Left ventricle myocardium inferior (tissue), 1 donor: ENCODE measurements around the gene EPC1. TPM values are rescaled to one million over a fixed set of nuclear protein-coding genes. Genes with fewer than 3 reads are reported as not detected.
"Not testable (repeated sequence)": the region's sequence is repeated elsewhere in the genome, so short reads cannot be mapped to it uniquely, and the experiment has no call there.

ENCODE experiments used
- DNase-seq: peaks from one replicate; pipeline ENCODE4 v3.0.0-alpha.2; 2020
- H3K27ac ChIP-seq: fragments of 200-600 bp; replicated peaks from 2 replicates; pipeline ENCODE4 v1.8.0; 2021
- H3K27me3 ChIP-seq: fragments of 200-600 bp; 2 replicates; pipeline ENCODE4 v1.8.0; 2021; ENCODE audit warnings: low read depth
- H3K36me3 ChIP-seq: fragments of 200-600 bp; 2 replicates; pipeline ENCODE4 v1.8.0; 2021
- H3K4me1 ChIP-seq: fragments of 200-600 bp; 2 replicates; pipeline ENCODE4 v1.8.0; 2021
- H3K4me3 ChIP-seq: fragments of 200-600 bp; 2 replicates; pipeline ENCODE4 v1.8.0; 2021; ENCODE audit warnings: mild to moderate bottlenecking, moderate library complexity
- H3K9me3 ChIP-seq: fragments of 200-600 bp; replicated peaks from 2 replicates; pipeline ENCODE4 v1.8.0; 2021
- intact Hi-C: fragments of 100-400 bp; cut with micrococcal nuclease; formaldehyde crosslinking; loops from one replicate; pipeline ENCODE4 v1.11.0; 2022
- long read RNA-seq: library from polyadenylated mRNA; unstranded; transcript quantifications from one replicate; pipeline ENCODE4 v2.0.0, GENCODE V29; 2021
- total RNA-seq: library from RNA; stranded (reverse); fragmentation: NEBNext Ultra II Directional; extraction: Animal tissue kit (Norgen Biotek cat#: 25700); gene quantifications from one replicate; pipeline ENCODE4 v1.2.1, GENCODE V29; 2021
- TF ChIP-seq, protein P1 (sequence below): fragments of 200-600 bp; IDR thresholded peaks from 2 replicates; pipeline ENCODE4 v1.8.0; 2021; ENCODE audit warnings: antibody characterized with exemption, mild to moderate bottlenecking, borderline replicate concordance
- donor health status: DM: no; HTN: yes; CAD: no; lungs with severe emphysema.

Gene EPC1, protein sequence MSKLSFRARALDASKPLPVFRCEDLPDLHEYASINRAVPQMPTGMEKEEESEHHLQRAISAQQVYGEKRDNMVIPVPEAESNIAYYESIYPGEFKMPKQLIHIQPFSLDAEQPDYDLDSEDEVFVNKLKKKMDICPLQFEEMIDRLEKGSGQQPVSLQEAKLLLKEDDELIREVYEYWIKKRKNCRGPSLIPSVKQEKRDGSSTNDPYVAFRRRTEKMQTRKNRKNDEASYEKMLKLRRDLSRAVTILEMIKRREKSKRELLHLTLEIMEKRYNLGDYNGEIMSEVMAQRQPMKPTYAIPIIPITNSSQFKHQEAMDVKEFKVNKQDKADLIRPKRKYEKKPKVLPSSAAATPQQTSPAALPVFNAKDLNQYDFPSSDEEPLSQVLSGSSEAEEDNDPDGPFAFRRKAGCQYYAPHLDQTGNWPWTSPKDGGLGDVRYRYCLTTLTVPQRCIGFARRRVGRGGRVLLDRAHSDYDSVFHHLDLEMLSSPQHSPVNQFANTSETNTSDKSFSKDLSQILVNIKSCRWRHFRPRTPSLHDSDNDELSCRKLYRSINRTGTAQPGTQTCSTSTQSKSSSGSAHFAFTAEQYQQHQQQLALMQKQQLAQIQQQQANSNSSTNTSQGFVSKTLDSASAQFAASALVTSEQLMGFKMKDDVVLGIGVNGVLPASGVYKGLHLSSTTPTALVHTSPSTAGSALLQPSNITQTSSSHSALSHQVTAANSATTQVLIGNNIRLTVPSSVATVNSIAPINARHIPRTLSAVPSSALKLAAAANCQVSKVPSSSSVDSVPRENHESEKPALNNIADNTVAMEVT
- 17.0 TPM for total RNA-seq
- long read RNA-seq, full-length matches to known transcripts, result 2 of 2 reads
- long read RNA-seq, partial matches to known transcripts, result 0 of 2 reads
- long read RNA-seq, other reads (novel, unspliced or antisense), result 0 of 2 reads

DNA sequence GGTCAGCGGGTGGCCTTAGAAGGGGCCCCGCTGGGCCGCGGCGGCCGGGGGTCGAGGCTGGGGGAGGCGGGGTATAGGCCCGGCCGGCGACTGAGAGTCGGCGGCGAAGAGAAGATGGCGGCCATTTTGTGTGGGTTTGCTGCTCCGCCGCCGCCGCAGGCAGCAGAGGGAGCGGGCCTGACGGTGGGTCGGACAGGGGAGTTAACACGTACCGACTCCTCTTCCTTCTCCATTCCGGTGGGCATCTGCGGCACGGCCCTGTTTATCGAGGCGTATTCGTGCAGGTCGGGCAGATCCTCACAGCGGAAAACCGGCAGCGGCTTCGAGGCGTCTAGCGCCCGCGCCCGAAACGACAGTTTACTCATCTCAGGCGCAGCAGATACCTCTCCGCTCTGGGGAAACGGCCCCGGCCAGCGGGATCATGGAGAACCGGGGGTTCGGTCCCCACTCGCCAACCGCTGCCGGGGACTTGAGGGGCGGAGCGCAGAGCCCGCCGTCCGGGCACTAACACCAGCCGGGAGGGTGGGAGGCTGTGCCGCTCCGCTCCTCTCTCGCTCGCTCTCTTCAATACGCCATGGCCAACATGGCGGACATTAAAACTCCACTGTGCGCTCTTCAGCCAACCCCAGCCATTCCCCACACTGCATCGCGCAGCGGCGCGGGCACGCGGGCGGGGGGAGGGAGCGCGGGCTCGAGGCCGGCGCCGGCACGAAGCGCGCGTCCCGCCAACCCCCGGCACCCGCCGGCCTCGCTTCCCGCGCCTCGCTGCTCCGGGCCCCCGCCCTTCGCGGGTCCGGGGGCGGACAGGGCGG, at the start of gene EPC1:
EPC1 (minus strand) TSS at position 608 of the 812 bp plus-strand sequence; CDS start at position 365, 243 bp downstream.
- TF ChIP-seq, protein P1, sequence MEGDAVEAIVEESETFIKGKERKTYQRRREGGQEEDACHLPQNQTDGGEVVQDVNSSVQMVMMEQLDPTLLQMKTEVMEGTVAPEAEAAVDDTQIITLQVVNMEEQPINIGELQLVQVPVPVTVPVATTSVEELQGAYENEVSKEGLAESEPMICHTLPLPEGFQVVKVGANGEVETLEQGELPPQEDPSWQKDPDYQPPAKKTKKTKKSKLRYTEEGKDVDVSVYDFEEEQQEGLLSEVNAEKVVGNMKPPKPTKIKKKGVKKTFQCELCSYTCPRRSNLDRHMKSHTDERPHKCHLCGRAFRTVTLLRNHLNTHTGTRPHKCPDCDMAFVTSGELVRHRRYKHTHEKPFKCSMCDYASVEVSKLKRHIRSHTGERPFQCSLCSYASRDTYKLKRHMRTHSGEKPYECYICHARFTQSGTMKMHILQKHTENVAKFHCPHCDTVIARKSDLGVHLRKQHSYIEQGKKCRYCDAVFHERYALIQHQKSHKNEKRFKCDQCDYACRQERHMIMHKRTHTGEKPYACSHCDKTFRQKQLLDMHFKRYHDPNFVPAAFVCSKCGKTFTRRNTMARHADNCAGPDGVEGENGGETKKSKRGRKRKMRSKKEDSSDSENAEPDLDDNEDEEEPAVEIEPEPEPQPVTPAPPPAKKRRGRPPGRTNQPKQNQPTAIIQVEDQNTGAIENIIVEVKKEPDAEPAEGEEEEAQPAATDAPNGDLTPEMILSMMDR, result peak; percentile 6
- Histone ChIP-seq H3K4me3 (peak within 1 kb of the TSS; percentile 95), H3K27ac (peak within 1 kb of the TSS; percentile 100), H3K27me3 (no peaks in the 10 kb centered on the region), H3K9me3 (no peaks in the 10 kb centered on the region), H3K4me1 (peaks cover 85% of the 10 kb centered on the region), H3K36me3 (peaks cover 10% of the 10 kb centered on the region)
- intact Hi-C loops, result loop anchor here (5.0 kb wide), 1 partner anchor 89 kb away; no protein-coding TSS in a partner anchor
- DNase-seq, result peak; percentile 88

DNA sequence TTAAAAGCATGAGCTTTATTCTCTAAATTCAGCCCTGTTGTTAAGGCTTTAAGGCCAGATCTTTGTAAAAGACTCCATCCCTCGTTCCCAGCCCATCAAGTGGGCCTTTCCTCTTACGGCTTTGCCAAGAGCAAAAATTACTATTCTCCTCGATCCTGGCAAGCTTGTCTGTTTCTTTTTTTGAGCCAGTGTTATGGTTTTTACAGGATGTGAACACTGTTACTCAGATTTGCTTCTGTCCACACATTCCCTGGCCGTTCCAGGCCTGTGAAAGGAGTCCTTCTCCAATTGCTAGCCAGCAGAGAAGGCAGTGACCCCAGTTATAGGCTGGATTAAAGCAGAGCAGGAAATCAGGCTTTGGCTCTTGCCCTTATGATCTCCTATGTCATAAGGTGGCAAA, 47.0 kb upstream of the EPC1 start:
- DNase-seq, result no peak
- Histone ChIP-seq H3K4me3 (no peak overlapping the region), H3K9me3 (no peaks in the 10 kb centered on the region), H3K4me1 (no peaks in the 10 kb centered on the region), H3K36me3 (no peaks in the 10 kb centered on the region), H3K27me3 (no peaks in the 10 kb centered on the region), H3K27ac (no peak overlapping the region)
- intact Hi-C loops, result no loop called here
- TF ChIP-seq, protein P1, result no peak

DNA sequence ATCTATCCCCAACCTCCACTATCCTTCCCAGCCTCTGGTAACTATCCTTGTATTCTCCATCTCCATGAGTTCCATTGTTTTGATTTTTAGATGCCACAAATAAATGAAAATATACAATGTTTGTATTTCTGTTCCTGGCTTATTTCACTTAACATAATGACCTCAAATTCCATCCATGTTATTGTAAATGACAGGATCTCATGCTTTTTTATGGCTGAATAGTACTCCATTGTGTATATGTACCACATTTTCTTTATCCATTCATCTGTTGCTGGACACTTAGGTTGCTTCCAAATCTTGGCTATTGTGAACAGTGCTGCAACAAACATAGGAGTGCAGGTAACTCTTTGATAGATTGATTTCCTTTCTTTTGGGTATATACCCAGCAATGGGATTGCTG, 45.3 kb upstream of the EPC1 start:
- H3K4me3 ChIP-seq, H3K9me3 ChIP-seq, intact Hi-C loops, DNase-seq, H3K36me3 ChIP-seq, H3K27me3 ChIP-seq, H3K27ac ChIP-seq, H3K4me1 ChIP-seq: not testable (repeated sequence)

DNA sequence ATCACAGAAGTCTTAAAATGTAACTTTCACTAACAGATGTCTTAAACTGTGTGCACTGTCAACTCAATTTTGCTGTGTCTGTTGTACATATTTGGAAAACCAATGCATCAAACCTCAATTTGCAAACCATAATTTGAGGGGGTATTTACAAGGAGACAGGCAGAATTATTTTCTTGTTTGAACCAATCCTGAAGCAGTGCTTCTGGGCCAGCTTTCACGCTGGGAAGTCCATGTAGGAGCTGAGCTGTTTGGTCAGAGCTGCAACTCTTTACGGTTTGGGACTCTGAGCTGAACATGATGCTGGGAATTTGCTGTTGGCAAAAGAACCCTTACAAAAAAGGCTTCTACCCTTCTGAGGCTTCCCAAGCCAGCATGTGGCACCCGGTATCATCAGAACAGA, 43.2 kb upstream of the EPC1 start:
- TF ChIP-seq, protein P1, result no peak
- intact Hi-C loops, result no loop called here
- Histone ChIP-seq H3K27me3 (no peaks in the 10 kb centered on the region), H3K4me1 (peaks cover 5% of the 10 kb centered on the region), H3K27ac (no peak overlapping the region), H3K4me3 (no peak overlapping the region), H3K9me3 (no peaks in the 10 kb centered on the region), H3K36me3 (no peaks in the 10 kb centered on the region)
- no peak for DNase-seq

DNA sequence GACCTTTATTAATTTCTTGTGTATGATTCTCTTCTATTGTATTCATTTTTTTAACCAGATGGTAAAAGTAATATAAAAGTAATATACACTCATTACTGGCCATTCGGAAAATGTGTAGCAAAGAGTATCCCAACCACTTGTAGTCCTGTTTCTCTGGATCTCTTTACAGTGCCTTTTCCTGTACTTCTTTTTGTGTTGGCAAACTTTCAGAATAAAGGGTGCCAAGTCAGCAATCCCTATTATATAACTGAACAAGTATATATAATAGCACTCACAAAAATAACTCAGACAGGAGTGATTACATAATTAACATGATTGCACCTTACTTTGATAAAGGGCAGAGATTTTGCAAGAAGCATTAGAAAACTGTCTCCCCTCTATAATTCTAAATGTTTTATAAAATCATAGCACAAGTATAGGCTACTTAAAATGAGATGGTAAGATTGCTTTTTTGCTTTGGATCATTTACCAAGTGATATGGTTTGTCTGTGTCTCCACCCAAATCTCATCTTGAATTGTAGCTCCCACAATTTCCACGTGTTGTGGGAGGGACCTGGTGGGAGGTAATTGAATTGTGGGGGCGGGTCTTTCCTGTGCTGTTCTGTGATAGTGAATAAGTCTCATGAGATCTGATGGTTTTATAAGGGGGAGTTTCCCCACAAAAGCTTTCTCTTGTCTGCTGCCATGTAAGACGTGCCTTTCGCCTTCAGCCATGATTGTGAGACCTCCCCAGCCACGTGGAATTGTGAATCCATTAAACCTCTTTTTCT, 41.5 kb upstream of the EPC1 start:
- H3K4me1 ChIP-seq, result peaks cover 5% of the 10 kb centered on the region

More for the DNA sequence above, 41.5 kb upstream of the EPC1 start:
- Histone ChIP-seq H3K27me3 (no peaks in the 10 kb centered on the region), H3K27ac (no peak overlapping the region), H3K9me3 (no peaks in the 10 kb centered on the region), H3K36me3 (no peaks in the 10 kb centered on the region), H3K4me3 (no peak overlapping the region)
- no peak for DNase-seq
- TF ChIP-seq, protein P1, result no peak
- intact Hi-C loops, result no loop called here
